ENCODE data around the gene RAPGEF1.
"Not testable (repeated sequence)": the region's sequence is repeated elsewhere in the genome, so short reads cannot be mapped to it uniquely, and the experiment has no call there.

The RAPGEF1 gene

GRCh38 chr9:131554087-131554842 is 185.6 kb downstream of the RAPGEF1 start:
- Histone ChIP-seq H3K27me3 (ENCODE audit: insufficient read depth, low read length, poor library complexity) (no peaks in the 10 kb centered on the region), H4K5ac (ENCODE audit: low read length) (no peak overlapping the region), H3K9ac (ENCODE audit: low read length) (no peak overlapping the region), H3K4me2 (ENCODE audit: low read length) (no peak overlapping the region), H3K36me3 (ENCODE audit: control insufficient read depth, insufficient read depth, low read length) (no peaks in the 10 kb centered on the region), H3K79me2 (ENCODE audit: control insufficient read depth, insufficient read depth, low read length) (no peaks in the 10 kb centered on the region), H2BK120ac (ENCODE audit: low read depth, low read length) (no peak overlapping the region), H2BK5ac (ENCODE audit: low read length) (no peak overlapping the region), H3K4me1 (ENCODE audit: control insufficient read depth, low read depth, low read length) (no peaks in the 10 kb centered on the region), H3K4me3 (ENCODE audit: low read length) (no peak overlapping the region), H3K79me1 (ENCODE audit: low read length) (no peaks in the 10 kb centered on the region), H4K8ac (ENCODE audit: low read depth, low read length) (no peak overlapping the region), H3K56ac (ENCODE audit: low read length) (no peak overlapping the region), H3K23ac (ENCODE audit: low read length) (no peak overlapping the region), H3K18ac (ENCODE audit: low read length) (peak overlapping the region; percentile 5), H3K27ac (ENCODE audit: low read depth, low read length) (no peak overlapping the region), H3K4ac (ENCODE audit: low read depth, low read length) (no peak overlapping the region), H2AK5ac (ENCODE audit: low read length) (no peak overlapping the region), H2BK15ac (replicated peaks; ENCODE audit: low read depth) (no peak overlapping the region)
- WGBS (ENCODE audit: extremely low coverage, insufficient coverage, low lambda C conversion rate) = no CpG with 5 or more reads among the region's 60 CpGs
- peak; percentile 72 for DNase-seq

DNA sequence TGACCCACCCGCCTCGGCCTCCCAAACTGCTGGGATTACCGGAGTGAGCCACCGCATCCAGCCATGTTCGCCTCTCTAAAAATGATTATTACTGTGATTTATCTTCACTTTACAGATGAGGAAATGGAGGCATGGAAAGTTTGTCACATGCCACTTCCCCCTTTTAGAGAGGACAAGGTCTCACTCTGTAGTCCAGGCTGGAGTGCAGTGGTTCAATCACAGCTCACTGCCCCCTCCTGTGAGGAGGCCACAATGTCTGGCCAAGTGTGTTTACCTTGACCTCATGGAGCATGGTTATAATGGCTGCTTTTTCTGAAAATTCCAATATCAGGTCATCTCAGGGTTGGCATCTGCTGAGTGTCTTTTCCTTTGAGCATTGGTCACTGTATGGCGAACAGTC is 187.8 kb downstream of the RAPGEF1 start:
- H3K9ac ChIP-seq (ENCODE audit: low read length) = no peak overlapping the region
- no peaks in the 10 kb centered on the region for H3K79me1 ChIP-seq (ENCODE audit: low read length)
- H3K27ac ChIP-seq (ENCODE audit: low read depth, low read length) = no peak overlapping the region
- H3K4ac ChIP-seq (ENCODE audit: low read depth, low read length) = no peak overlapping the region
- no peak overlapping the region for H4K8ac ChIP-seq (ENCODE audit: low read depth, low read length)
- H3K18ac ChIP-seq (ENCODE audit: low read length) = no peak overlapping the region
- H3K4me3 ChIP-seq (ENCODE audit: low read length) = no peak overlapping the region
- DNase-seq = no peak
- no peak overlapping the region for H2BK15ac ChIP-seq (replicated peaks; ENCODE audit: low read depth)
- no peak overlapping the region for H3K23ac ChIP-seq (ENCODE audit: low read length)
- no peaks in the 10 kb centered on the region for H3K27me3 ChIP-seq (ENCODE audit: insufficient read depth, low read length, poor library complexity)
- no peak overlapping the region for H3K56ac ChIP-seq (ENCODE audit: low read length)
- no peaks in the 10 kb centered on the region for H3K79me2 ChIP-seq (ENCODE audit: control insufficient read depth, insufficient read depth, low read length)
- no peak overlapping the region for H4K5ac ChIP-seq (ENCODE audit: low read length)
- peak overlapping the region; percentile 46 for H2BK5ac ChIP-seq (ENCODE audit: low read length)
- WGBS (ENCODE audit: extremely low coverage, insufficient coverage, low lambda C conversion rate) = no CpG with 5 or more reads among the region's 6 CpGs
- no peaks in the 10 kb centered on the region for H3K36me3 ChIP-seq (ENCODE audit: control insufficient read depth, insufficient read depth, low read length)
- no peak overlapping the region for H2BK120ac ChIP-seq (ENCODE audit: low read depth, low read length)
- H3K4me1 ChIP-seq (ENCODE audit: control insufficient read depth, low read depth, low read length) = no peaks in the 10 kb centered on the region
- no peak overlapping the region for H3K4me2 ChIP-seq (ENCODE audit: low read length)
- H2AK5ac ChIP-seq (ENCODE audit: low read length) = peak overlapping the region; percentile 55

DNA sequence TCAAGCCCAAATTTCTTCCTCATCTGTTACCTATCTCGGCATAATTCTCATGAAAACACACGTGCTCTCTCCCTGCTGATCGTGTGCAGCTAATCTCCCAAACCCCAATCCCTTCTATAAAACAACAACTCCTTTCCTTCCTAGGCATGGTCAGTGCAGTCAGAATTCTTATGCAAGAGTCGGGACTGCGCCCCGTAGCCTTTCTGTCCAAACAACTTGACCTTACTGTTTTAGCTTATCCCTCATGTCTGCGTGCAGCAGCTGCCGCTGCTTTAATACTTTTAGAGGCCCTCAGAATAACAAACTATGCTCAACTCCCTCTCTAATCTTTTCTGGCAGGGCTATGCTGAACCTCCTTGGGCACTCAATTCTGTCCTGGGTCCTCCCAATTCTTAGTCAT is 189.4 kb downstream of the RAPGEF1 start:
- not testable (repeated sequence) for H3K4me2 ChIP-seq (ENCODE audit: low read length); H3K4me1 ChIP-seq (ENCODE audit: control insufficient read depth, low read depth, low read length); H3K79me1 ChIP-seq (ENCODE audit: low read length); H4K8ac ChIP-seq (ENCODE audit: low read depth, low read length); H3K9ac ChIP-seq (ENCODE audit: low read length); H3K18ac ChIP-seq (ENCODE audit: low read length); H3K27me3 ChIP-seq (ENCODE audit: insufficient read depth, low read length, poor library complexity); H2BK15ac ChIP-seq (replicated peaks; ENCODE audit: low read depth); H3K79me2 ChIP-seq (ENCODE audit: control insufficient read depth, insufficient read depth, low read length); H3K4ac ChIP-seq (ENCODE audit: low read depth, low read length); H3K56ac ChIP-seq (ENCODE audit: low read length); H3K4me3 ChIP-seq (ENCODE audit: low read length); H2BK5ac ChIP-seq (ENCODE audit: low read length); DNase-seq; H2AK5ac ChIP-seq (ENCODE audit: low read length); H3K23ac ChIP-seq (ENCODE audit: low read length); H3K36me3 ChIP-seq (ENCODE audit: control insufficient read depth, insufficient read depth, low read length); H2BK120ac ChIP-seq (ENCODE audit: low read depth, low read length); H3K27ac ChIP-seq (ENCODE audit: low read depth, low read length); H4K5ac ChIP-seq (ENCODE audit: low read length)
- WGBS (ENCODE audit: extremely low coverage, insufficient coverage, low lambda C conversion rate) = no CpG with 5 or more reads among the region's 8 CpGs

DNA sequence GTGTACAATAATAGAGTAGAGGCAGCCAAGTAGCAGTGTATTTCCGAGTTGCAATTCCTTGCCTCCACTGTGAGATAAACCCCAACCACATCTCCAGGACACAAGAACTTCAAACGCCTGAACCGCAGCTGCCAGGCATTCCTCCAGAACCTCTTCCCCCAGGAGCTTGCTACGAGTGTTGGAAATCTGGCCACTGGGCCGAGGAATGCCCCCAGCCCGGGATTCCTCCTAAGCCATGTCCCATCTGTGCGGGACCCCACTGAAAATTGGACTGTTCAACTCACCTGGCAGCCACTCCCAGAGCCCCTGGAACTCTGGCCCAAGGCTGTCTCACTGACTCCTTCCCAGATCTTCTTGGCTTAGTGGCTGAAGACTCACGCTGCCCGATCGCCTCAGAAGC is 190.7 kb downstream of the RAPGEF1 start:
- not testable (repeated sequence) for H2AK5ac ChIP-seq (ENCODE audit: low read length); H3K18ac ChIP-seq (ENCODE audit: low read length); H3K4me1 ChIP-seq (ENCODE audit: control insufficient read depth, low read depth, low read length); H2BK15ac ChIP-seq (replicated peaks; ENCODE audit: low read depth); H2BK120ac ChIP-seq (ENCODE audit: low read depth, low read length); H3K4ac ChIP-seq (ENCODE audit: low read depth, low read length); H2BK5ac ChIP-seq (ENCODE audit: low read length); H3K79me2 ChIP-seq (ENCODE audit: control insufficient read depth, insufficient read depth, low read length); H3K79me1 ChIP-seq (ENCODE audit: low read length); H3K4me3 ChIP-seq (ENCODE audit: low read length); H4K5ac ChIP-seq (ENCODE audit: low read length); H3K27me3 ChIP-seq (ENCODE audit: insufficient read depth, low read length, poor library complexity); H3K4me2 ChIP-seq (ENCODE audit: low read length); H3K23ac ChIP-seq (ENCODE audit: low read length); H4K8ac ChIP-seq (ENCODE audit: low read depth, low read length); DNase-seq; H3K36me3 ChIP-seq (ENCODE audit: control insufficient read depth, insufficient read depth, low read length); H3K27ac ChIP-seq (ENCODE audit: low read depth, low read length); H3K9ac ChIP-seq (ENCODE audit: low read length); H3K56ac ChIP-seq (ENCODE audit: low read length)
- WGBS (ENCODE audit: extremely low coverage, insufficient coverage, low lambda C conversion rate) = no CpG with 5 or more reads among the region's 10 CpGs

GRCh38 chr9:131546336-131547084 is 193.4 kb downstream of the RAPGEF1 start:
- peak overlapping the region; percentile 60 for H3K9ac ChIP-seq (ENCODE audit: low read length)
- H3K23ac ChIP-seq (ENCODE audit: low read length) = no peak overlapping the region
- peak overlapping the region; percentile 24 for H3K18ac ChIP-seq (ENCODE audit: low read length)
- DNase-seq = peak; percentile 89
- H3K4ac ChIP-seq (ENCODE audit: low read depth, low read length) = peak overlapping the region; percentile 65
- H3K27ac ChIP-seq (ENCODE audit: low read depth, low read length) = peak overlapping the region; percentile 88
- no peaks in the 10 kb centered on the region for H3K79me1 ChIP-seq (ENCODE audit: low read length)
- H2BK5ac ChIP-seq (ENCODE audit: low read length) = no peak overlapping the region
- H4K5ac ChIP-seq (ENCODE audit: low read length) = no peak overlapping the region
- no peak overlapping the region for H2BK15ac ChIP-seq (replicated peaks; ENCODE audit: low read depth)
- H3K4me2 ChIP-seq (ENCODE audit: low read length) = peak overlapping the region; percentile 29
- no peak overlapping the region for H2AK5ac ChIP-seq (ENCODE audit: low read length)
- H3K4me3 ChIP-seq (ENCODE audit: low read length) = no peak overlapping the region
- no peaks in the 10 kb centered on the region for H3K79me2 ChIP-seq (ENCODE audit: control insufficient read depth, insufficient read depth, low read length)
- WGBS (ENCODE audit: extremely low coverage, insufficient coverage, low lambda C conversion rate) = no CpG with 5 or more reads among the region's 49 CpGs
- H3K27me3 ChIP-seq (ENCODE audit: insufficient read depth, low read length, poor library complexity) = peaks cover 2% of the 10 kb centered on the region
- H4K8ac ChIP-seq (ENCODE audit: low read depth, low read length) = no peak overlapping the region
- H3K36me3 ChIP-seq (ENCODE audit: control insufficient read depth, insufficient read depth, low read length) = no peaks in the 10 kb centered on the region
- H3K4me1 ChIP-seq (ENCODE audit: control insufficient read depth, low read depth, low read length) = no peaks in the 10 kb centered on the region
- H3K56ac ChIP-seq (ENCODE audit: low read length) = peak overlapping the region; percentile 78
- peak overlapping the region; percentile 33 for H2BK120ac ChIP-seq (ENCODE audit: low read depth, low read length)
